GM20000 (cell line): Measurements from ENCODE around the gene C14orf119.
"Not testable (repeated sequence)": the region's sequence is repeated elsewhere in the genome, so short reads cannot be mapped to it uniquely, and the experiment has no call there.

Source experiments
- DNase-seq: peaks from one replicate; pipeline ENCODE4 v3.0.0; 2012; ENCODE audit warnings: low spot score
- TF ChIP-seq, protein P1 (sequence below): IDR thresholded peaks from 2 replicates; pipeline ENCODE4 v1.5.1; 2012; ENCODE audit warnings: mild to moderate bottlenecking, control low read depth; ENCODE audit errors: extremely low read depth, missing control alignments

The C14orf119 gene

GRCh38 chr14:23101986-23102625 is 6.8 kb downstream of the C14orf119 start:
- TF ChIP-seq, protein P1, sequence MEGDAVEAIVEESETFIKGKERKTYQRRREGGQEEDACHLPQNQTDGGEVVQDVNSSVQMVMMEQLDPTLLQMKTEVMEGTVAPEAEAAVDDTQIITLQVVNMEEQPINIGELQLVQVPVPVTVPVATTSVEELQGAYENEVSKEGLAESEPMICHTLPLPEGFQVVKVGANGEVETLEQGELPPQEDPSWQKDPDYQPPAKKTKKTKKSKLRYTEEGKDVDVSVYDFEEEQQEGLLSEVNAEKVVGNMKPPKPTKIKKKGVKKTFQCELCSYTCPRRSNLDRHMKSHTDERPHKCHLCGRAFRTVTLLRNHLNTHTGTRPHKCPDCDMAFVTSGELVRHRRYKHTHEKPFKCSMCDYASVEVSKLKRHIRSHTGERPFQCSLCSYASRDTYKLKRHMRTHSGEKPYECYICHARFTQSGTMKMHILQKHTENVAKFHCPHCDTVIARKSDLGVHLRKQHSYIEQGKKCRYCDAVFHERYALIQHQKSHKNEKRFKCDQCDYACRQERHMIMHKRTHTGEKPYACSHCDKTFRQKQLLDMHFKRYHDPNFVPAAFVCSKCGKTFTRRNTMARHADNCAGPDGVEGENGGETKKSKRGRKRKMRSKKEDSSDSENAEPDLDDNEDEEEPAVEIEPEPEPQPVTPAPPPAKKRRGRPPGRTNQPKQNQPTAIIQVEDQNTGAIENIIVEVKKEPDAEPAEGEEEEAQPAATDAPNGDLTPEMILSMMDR = no peak
- DNase-seq = no peak

DNA sequence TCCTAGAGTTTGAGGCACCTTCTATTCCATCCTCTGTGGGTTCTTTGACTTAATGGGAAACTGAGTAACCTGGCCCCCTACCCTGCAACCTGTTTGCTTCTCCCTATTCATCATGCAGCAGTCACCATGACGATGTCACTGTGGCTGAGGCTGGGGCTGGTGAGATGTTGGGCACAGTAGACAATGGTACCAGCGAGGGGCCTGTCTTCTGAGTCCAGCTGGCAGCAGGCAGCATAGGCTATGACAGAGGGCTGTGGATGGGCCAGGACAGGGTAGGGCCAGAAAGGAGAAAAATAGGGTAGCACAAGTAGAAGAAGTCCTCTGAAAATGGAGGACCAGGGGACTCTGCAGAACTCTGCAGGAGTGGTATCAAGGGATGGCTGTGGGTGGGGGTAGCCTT is 7.5 kb downstream of the C14orf119 start:
- TF ChIP-seq, protein P1 = no peak
- no peak for DNase-seq

- DNase-seq = peak; percentile 5
These were observed 8.3 kb downstream of the C14orf119 start for GRCh38 chr14:23103581-23103980.

GRCh38 chr14:23104070-23104590 is 8.8 kb downstream of the C14orf119 start:
- peak; percentile 4 for DNase-seq
- TF ChIP-seq, protein P1 = no peak

More at GRCh38 chr14:23103581-23103980, 8.3 kb downstream of the C14orf119 start:
- TF ChIP-seq, protein P1 = no peak

DNA sequence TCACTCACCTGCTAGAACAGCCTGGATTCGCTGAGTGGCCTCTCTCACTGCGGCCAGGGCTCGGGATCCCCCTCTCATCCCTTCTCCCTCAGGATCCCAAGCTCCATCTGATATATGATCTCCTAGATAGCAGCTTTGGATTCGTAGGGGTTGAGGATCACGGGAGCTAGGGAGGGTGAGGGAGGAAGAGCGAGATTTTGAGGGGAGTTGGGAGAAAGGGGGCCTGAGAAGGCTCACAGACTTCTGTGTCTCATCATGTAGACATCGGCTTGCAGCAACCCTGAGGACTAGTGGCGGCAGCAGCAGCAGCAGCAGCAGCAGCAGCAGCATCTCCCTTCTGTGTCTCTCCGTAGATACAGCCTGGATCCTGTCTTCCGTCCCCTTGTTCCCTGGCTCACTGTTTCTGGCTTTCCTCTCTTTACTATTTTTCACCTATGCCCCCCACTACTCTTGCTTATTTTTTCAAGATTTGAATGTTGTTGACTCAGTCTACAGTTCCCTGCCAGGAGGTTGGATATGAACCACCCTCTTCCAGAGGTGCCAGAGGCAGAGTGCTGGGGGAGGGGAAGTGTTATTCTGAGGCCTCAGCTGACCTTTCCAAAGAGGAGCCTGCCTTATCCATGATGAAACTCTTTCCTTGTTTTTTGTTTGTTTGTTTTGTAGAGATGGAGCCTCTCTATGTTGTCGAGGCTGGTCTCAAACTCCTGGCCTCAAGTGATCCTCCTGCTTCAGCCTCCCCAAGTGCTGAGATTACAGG is 9.5 kb downstream of the C14orf119 start, which contains the start of gene CIROP:
CIROP (minus strand) TSS at position 399 of the 757 bp plus-strand sequence; CDS start at position 330, 69 bp downstream.
- TF ChIP-seq, protein P1 = no peak
- peak; percentile 4 for DNase-seq

DNA sequence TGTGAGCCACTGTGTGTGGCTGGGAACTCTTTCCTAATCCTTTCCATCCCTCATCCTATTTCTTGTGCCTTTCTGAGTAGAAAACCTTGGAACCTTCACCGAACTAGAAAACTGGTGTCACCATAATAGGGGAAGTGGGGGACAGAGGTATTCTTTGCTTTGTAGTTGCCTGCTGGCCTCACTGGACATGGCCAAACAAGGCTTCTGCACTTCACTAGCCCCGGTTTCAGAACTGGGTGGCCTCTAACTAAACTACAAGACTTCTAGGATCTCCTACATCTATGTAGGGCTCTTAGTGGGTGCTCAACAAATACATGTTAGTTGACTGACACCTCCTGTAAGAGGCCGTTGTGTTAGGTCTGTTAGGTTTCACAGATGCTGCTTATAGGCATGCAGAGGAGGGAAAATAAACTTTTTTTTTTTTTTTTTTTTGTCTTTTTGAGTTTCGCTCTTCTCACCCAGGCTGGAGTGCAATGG is 10.1 kb downstream of the C14orf119 start:
- peak; percentile 3 for DNase-seq
- TF ChIP-seq, protein P1 = no peak

- no peak for DNase-seq
These were observed 11.4 kb downstream of the C14orf119 start for GRCh38 chr14:23106747-23107045.

GRCh38 chr14:23107620-23108019 is 12.3 kb downstream of the C14orf119 start:
- not testable (repeated sequence) for DNase-seq

More at GRCh38 chr14:23106747-23107045, 11.4 kb downstream of the C14orf119 start:
- TF ChIP-seq, protein P1 = no peak

- not testable (repeated sequence) for DNase-seq
These were observed 12.9 kb downstream of the C14orf119 start for GRCh38 chr14:23108169-23108568.
